ENCODE measurements around the gene CLHC1. TPM values are rescaled to one million over a fixed set of nuclear protein-coding genes. Genes with fewer than 3 reads are reported as not detected.

Gene CLHC1
- total RNA-seq, 1 donor from 2014 or later: 6.7 TPM

- no peak for DNase-seq (ENCODE audit: missing footprints)
- intact Hi-C loops (cut with DNase I): no loop called here
- no peak for ATAC-seq
These were observed 51.7 kb downstream of the CLHC1 start for GRCh38 chr2:55180374-55180773.

- DNase-seq (ENCODE audit: missing footprints) (no peak), ATAC-seq (no peak)
- intact Hi-C loops (cut with DNase I): no loop called here
These were observed 56.0 kb downstream of the CLHC1 start for GRCh38 chr2:55176094-55176415.

DNA sequence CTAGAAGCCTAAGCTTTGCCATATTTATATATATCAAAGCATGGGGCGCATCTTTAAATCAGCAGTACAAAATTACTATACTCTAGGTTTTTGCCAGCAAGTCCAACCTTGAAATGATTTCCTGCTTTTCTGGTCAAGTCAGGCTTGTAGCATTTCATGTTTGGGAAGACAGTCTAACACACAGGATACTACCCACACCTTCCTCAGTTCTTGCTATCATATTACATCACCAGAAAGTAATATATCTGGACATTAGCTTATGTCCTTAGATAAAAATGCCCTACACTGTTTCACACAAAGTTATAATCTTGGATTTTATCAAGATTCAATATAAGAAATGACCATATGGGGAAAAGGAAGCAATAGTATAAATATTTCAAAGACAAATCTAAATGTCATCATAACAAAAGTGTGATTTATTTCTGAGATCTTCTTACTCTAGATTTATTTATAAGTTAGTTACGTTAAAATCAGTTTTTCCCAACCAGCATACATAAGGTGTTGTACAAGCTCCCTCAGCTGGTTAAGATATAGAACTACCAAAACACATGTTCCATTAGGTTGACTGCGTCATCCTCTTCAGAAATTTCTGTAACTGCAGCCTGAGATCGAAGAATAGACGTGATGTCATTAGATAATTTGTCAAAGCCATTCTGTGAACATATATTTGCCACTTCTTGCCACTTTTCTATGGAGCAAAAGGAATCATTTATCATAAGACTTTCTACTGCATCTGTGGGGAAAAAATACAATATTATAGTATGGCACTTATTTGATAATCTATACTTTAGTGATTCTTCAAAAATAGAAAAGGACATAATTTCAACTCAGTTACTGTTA, 56.6 kb downstream of the CLHC1 start:
- intact Hi-C loops (cut with DNase I): loop anchor here (1.0 kb wide), 1 partner anchor 160 kb away; no protein-coding TSS in a partner anchor
- DNase-seq (ENCODE audit: missing footprints): no peak
- peak; percentile 76 for ATAC-seq

- DNase-seq (ENCODE audit: missing footprints): no peak
- intact Hi-C loops (cut with DNase I): no loop called here
- ATAC-seq: no peak
These were observed 58.5 kb downstream of the CLHC1 start for GRCh38 chr2:55173438-55174054.

GRCh38 chr2:55169915-55170314, 62.2 kb downstream of the CLHC1 start:
- ATAC-seq (no peak), DNase-seq (ENCODE audit: missing footprints) (no peak)
- intact Hi-C loops (cut with DNase I): loop anchor here (5.0 kb wide), 1 partner anchor 268 kb away; no protein-coding TSS in a partner anchor

- DNase-seq (ENCODE audit: missing footprints) (no peak), ATAC-seq (no peak)
- intact Hi-C loops (cut with DNase I): loop anchor here (5.0 kb wide), 1 partner anchor 267 kb away; no protein-coding TSS in a partner anchor
These were observed 62.7 kb downstream of the CLHC1 start for GRCh38 chr2:55169359-55169758.

DNA sequence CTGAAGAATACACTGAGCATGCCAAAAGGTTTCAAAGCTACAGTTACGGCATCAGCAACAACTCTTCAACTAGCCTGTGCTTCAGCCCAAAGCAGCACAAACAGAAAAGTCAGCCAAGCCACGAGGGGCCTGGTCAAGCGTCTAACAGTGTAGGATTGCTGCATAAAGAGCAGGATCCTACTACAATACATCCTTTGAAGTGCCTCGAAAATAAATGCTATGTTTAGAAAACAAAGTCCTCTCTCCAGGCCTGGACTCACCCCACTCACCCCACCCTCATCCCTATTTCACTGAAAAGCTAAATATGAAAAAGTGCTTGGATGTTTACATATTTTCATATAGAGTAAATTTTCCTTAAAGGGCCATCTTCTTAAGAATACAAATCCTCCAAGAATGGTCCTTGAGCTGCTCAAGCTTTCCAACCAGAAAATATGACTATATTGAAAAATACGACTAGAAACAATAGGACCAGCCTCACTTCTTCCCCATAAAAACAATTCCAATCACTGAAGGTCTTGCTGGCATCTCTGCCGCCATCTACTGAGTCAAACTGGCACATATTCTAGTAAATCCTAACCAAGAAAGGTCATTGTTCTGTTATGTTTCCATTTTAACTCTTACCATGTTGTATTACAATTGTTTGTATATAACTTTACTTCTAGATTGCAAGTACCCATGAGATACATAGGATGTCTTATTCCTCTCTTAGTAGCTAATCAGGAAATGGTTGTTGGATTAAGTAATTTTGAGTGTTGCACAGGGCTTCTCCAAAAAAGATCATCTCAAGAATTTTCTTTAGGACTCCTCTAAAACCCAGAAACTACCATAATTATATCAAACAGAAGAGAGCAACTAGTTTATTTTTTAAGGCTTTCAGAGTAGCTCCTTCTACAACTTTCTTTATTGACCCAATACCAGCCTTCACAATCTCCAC, 63.6 kb downstream of the CLHC1 start:
- ATAC-seq: peak; percentile 82
- intact Hi-C loops (cut with DNase I): loop anchor here (5.0 kb wide), 1 partner anchor 266 kb away; no protein-coding TSS in a partner anchor
- DNase-seq (ENCODE audit: missing footprints): no peak

DNA sequence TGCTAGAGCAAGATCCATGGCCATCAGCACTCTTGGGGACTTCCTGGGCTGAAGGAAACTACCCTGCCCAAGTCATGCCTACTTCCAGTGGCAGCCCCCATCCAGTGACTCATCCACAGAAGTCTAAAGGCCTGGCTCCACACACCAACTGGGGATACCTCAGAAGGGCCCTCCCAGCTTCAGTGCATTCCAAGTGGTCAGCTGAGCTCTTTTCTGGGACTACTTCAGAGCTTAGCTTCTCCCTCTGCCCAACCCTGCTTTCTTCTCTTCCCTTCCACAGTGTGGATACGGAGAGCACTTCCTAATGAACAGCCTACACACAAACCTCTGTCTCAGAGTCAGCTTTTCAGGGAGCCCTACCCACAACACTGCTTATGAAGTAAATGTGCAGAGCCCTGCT, 66.5 kb downstream of the CLHC1 start:
- ATAC-seq: no peak
- DNase-seq (ENCODE audit: missing footprints): no peak
- intact Hi-C loops (cut with DNase I): loop anchor here (5.0 kb wide), 1 partner anchor 263 kb away; no protein-coding TSS in a partner anchor

DNA sequence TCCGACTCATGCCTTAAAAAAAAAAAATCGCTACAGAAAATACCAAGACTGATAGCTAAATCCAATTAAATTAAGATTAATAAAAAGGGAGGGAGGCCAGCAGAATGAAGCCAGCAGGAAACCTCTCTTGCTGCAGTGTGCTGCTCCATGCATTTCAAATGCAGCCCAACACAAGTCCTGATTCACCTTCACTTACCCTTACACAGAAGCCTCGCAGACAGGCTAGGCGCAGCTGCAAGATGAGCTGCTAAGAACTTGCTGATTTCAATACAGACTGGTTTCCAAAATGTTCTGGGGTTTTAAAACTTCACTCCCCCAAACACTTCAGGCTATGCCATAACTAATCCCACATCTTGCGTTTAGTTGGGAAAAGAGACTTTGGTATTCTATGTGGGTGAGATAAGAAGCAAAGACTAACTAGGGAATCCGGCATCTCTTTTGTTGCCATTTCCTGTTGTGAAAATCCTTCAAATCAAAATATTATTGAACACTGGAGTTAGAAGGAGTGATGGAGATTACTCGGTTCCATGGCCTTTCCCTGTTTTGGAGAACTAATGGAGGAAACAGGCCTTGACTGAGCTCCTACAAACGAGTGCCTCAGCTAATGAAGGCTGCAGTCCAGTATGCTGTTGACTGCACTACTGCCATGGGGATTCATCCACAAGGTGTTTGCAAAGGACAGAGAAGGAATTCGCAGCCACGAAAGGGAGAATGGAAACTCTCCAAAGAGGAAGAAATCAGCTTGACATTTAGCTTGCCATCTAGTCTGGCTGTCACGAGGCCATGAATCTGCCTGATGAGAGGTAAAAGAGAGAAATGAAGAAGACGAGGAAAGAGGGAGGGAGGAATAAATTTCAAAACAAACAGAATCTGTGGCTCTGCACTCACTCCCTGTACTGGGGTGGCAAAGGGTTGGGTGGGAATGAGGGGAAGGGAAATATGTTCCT, 67.3 kb downstream of the CLHC1 start:
- DNase-seq (ENCODE audit: missing footprints): no peak
- intact Hi-C loops (cut with DNase I): loop anchor here (5.0 kb wide), 1 partner anchor 263 kb away; no protein-coding TSS in a partner anchor
- ATAC-seq: no peak

DNA sequence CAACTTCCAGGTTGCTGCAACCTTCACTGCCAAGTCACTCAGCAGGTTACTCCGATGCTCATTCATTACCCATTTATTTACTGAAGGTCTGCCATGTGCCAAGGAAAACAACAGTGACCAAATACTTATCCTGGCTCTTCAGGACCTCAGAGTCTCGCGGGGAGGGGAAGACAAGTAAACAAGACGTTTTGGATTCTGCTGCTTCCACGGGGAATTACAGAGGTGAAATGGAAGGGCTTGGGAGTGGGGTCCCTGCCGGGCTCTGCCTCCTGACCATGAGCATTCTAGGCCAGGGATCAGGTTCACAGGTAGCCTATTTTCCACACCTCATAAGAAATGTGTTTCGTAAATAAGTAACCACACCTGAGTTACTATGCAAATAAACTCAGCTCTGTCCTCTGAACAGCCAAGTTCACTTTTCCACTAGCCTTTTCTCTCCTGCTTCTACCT, 68.1 kb downstream of the CLHC1 start:
- ATAC-seq (no peak), DNase-seq (ENCODE audit: missing footprints) (no peak)
- intact Hi-C loops (cut with DNase I): no loop called here

GRCh38 chr2:55163274-55163721, 68.8 kb downstream of the CLHC1 start:
- no peak for ATAC-seq
- intact Hi-C loops (cut with DNase I): no loop called here
- no peak for DNase-seq (ENCODE audit: missing footprints)

GRCh38 chr2:55162284-55163006, 69.6 kb downstream of the CLHC1 start:
- no peak for DNase-seq (ENCODE audit: missing footprints)
- ATAC-seq: no peak
- intact Hi-C loops (cut with DNase I): no loop called here

DNA sequence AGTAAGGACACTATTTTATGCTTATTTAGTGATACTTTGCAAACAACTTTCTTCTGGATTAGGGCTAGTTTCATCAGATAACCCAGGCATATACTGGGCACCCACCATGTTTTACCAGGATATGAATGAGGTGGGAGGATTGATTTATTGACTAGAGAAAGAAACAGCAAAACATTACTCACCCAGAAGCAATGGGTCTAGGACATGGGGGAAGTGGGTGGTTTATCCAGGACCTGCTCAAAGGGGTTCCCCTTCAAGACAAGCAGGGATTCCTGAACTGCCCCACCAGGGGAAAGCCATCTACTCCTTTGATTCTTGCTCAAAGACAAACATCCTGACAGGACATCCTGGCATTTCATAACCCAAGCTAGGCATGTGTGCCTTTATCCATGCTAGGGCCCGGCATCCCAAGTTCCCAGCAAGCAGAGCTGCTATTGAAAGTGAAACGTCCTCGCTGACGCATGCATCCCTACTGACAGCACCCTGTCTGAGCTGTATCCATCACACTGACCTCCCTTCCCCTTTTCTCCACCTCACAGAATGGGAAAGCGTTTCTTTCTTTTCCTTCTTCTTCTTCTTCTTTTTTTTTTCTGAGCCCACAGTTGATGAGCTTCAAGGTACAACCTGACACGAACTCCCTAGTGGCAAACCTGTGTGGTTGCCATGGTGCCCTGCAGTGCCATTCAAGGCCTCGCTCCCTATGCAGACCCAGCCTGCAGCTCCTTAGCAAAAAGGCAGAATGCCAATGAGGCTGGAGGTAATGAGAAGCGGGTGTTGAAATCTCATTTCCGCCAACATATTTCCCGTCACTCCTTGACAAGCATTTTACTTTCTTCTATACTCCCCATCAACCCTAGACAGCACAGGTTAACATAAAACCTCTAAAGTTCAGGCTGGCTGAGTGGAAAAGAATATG, 70.5 kb downstream of the CLHC1 start:
- intact Hi-C loops (cut with DNase I): no loop called here
- ATAC-seq (no peak), DNase-seq (ENCODE audit: missing footprints) (no peak)

GRCh38 chr2:55160422-55160821, 71.7 kb downstream of the CLHC1 start:
- DNase-seq (ENCODE audit: missing footprints) (no peak), ATAC-seq (no peak)
- intact Hi-C loops (cut with DNase I): no loop called here

DNA sequence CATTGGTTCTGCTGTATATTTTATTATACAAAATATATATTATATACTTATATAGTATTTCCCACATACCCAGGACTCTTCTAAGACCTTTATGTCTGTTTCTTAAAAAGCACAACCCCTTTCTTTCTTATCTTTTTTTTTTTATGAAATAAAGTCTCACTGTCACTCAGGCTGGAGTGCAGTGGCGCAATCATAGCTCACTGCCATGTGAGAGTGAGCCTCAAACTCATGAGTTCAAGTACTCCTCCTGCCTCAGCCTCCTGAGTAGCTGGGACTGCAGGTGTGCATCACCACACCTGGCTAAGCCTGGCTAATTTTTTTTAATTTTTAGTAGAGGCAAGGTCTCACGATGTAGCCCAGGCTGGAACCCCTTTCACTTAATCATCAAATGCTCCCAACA, 72.3 kb downstream of the CLHC1 start:
- DNase-seq (ENCODE audit: missing footprints): no peak
- no peak for ATAC-seq
- intact Hi-C loops (cut with DNase I): loop anchor here (2.0 kb wide), 1 partner anchor 109 kb away; the partner anchor contains the start of gene RTN4

DNA sequence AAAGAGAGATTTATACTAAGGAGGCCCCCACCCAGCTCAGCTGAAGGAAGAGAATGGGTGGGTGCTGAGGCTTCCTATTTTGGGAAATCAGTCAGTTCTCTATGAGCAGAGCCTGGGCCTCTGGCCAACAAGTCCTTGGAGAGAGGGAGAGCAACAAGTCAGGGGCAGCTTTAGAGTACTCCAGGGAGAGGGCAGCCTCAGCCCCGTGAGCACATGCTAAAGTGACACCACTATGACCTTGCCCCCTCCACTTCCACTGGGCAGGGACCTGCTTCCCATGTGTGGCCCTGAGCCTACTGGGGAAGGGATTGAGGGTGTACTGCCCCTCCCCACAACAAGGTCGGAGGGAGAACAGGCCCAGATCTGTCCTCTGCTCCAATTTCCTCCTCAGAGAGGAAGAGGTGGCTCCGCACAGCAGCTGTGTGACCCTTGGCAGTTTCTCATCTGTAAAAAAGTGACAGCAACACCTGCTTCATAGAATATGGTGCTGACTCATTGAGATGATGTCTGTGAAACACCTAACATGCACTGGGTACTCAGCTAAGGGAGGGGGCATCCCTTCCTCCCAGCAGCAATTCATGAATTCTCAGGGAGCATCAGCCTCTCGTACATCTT, 72.9 kb downstream of the CLHC1 start:
- intact Hi-C loops (cut with DNase I): loop anchor here (2.0 kb wide), 1 partner anchor 108 kb away; the partner anchor contains the start of gene RTN4
- DNase-seq (ENCODE audit: missing footprints): peak; percentile 76
- ATAC-seq: peak; percentile 48

Measured in Right ventricle myocardium inferior (tissue), 1 donor.